ELR (cell line): ENCODE data around the gene CANX.

Experiments used
- DNase-seq: peaks from one replicate; pipeline ENCODE4 v3.0.0-alpha.2; 2015; ENCODE audit warnings: low read depth

Gene CANX

GRCh38 chr5:179777909-179778308 is 79.1 kb downstream of the CANX start:
- DNase-seq = no peak

- no peak for DNase-seq
Measured at GRCh38 chr5:179778591-179778990, 79.8 kb downstream of the CANX start.

- DNase-seq = no peak
Measured at GRCh38 chr5:179779826-179780225, 81.1 kb downstream of the CANX start.

DNA sequence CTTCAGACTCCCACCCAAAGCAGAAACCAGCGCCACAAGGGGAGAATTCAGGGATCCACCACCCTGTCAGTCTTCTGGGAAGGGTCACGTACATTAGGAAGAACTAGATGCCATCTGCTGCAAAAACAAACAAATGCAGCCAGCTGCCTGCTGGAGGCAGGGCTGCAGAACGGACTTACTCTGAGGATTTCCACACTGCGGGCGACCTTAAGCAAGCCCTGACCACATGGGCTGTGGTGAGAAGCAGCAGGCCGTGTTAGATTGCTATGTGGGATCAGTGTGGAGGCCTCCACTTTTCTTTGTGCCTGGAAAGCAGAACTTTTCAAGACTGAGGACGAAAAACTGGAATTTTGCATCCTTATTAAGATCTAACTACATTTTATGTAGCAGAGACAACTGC is 81.6 kb downstream of the CANX start:
- no peak for DNase-seq
